HL-60 (cell line): ENCODE data around the gene STH.

Experiments
- DNase-seq, 2 experiments: peaks; one replicate each; pipeline ENCODE4 v3.0.0-alpha.2; 2010 to 2020; ENCODE audit warnings: low read depth in 1 of 2, low spot score in 1 of 2
- H3K27ac ChIP-seq: fragments of 250-450 bp; sonication (Bioruptor Pico); replicated peaks from 2 replicates; pipeline ENCODE4 v1.5.1; 2020; ENCODE audit warnings: mild to moderate bottlenecking, moderate library complexity
- H3K27me3 ChIP-seq: fragments of 250-450 bp; sonication (Bioruptor Pico); 2 replicates; pipeline ENCODE4 v1.5.1; 2021; ENCODE audit warnings: mild to moderate bottlenecking, moderate library complexity; ENCODE audit not compliant: insufficient read depth, poor library complexity, severe bottlenecking
- H3K4me3 ChIP-seq: replicated peaks from 2 replicates; pipeline ENCODE4 v1.5.1; 2011; ENCODE audit warnings: mild to moderate bottlenecking, control low read depth, low read length; ENCODE audit not compliant: insufficient read depth
- GABPA ChIP-seq: IDR thresholded peaks from 2 replicates; pipeline ENCODE4 v1.6.1; 2012; ENCODE audit warnings: low read depth
- POLR2AphosphoS5 ChIP-seq: IDR thresholded peaks from 2 replicates; pipeline ENCODE4 v1.6.1; 2012; ENCODE audit warnings: low read depth
- SPI1 ChIP-seq: IDR thresholded peaks from 2 replicates; pipeline ENCODE4 v1.6.1; 2012; ENCODE audit warnings: low read depth, mild to moderate bottlenecking, borderline replicate concordance
- TF ChIP-seq, protein P1 (sequence below): IDR thresholded peaks from 2 replicates; pipeline ENCODE4 v1.6.1; 2012; ENCODE audit warnings: low read depth; ENCODE audit not compliant: insufficient replicate concordance
- TF ChIP-seq, protein P2 (sequence below): IDR thresholded peaks from one replicate; pipeline ENCODE4 v1.5.1; 2011; ENCODE audit warnings: low read length, control low read depth, inconsistent platforms; ENCODE audit not compliant: insufficient read depth

The STH gene

DNA sequence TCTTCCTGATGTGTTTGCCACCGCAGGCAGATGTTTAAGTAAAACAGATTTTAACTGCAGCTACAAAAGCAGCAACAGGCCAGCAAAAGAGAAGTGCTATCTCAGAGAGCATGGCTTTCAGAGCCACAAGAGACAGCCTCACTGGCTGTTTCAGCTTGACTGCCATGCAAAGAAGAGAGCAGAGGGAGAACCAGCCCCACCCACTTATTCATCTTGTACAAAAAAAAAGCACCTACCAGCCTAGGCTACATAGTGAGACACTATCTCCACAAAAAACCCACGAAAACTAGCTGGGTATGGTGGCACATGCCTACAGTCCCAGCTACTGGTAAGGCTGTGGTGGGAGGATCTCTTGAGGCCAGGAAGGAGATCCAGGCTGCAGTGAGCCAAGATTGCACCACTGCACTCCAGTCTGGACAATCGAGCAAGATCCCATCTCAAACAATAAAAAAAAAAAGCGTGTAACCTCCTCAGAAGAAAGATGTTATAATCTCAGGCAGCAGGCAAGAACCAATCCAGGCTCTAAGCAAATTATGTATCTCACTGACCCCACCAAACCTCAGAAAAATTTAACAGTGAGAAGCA, 30.0 kb downstream of the STH start:
- peak in 1 of 2 experiments; percentile 22 for DNase-seq
- Histone ChIP-seq H3K27me3 (no peaks in the 10 kb centered on the region), H3K4me3 (no peak overlapping the region), H3K27ac (peak overlapping the region; percentile 88; the same call in 1 of the 2 replicates)
- peak; percentile 13; the same call in 1 of the 2 replicates for TF ChIP-seq SPI1
- no peak for TF ChIP-seq GABPA

DNA sequence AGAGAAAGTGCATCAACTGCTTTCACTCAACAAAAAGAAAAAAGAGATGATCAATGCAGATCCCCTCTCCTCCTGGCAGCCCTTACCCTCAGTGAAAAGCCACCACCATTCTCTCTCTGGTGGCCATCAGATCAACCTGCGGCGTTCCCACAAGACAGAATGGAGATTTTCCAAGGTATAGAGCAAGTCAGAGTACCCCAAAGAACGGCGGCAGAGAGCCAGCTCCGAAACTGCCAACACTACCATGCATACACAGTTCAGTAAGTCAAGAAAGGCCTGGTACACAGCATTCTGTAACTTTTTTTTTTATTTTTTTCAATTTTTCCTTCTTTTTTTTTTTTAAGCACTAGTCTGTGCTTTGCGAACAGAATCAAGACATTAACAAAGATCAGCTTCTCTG, 30.6 kb downstream of the STH start:
- TF ChIP-seq, protein P1, sequence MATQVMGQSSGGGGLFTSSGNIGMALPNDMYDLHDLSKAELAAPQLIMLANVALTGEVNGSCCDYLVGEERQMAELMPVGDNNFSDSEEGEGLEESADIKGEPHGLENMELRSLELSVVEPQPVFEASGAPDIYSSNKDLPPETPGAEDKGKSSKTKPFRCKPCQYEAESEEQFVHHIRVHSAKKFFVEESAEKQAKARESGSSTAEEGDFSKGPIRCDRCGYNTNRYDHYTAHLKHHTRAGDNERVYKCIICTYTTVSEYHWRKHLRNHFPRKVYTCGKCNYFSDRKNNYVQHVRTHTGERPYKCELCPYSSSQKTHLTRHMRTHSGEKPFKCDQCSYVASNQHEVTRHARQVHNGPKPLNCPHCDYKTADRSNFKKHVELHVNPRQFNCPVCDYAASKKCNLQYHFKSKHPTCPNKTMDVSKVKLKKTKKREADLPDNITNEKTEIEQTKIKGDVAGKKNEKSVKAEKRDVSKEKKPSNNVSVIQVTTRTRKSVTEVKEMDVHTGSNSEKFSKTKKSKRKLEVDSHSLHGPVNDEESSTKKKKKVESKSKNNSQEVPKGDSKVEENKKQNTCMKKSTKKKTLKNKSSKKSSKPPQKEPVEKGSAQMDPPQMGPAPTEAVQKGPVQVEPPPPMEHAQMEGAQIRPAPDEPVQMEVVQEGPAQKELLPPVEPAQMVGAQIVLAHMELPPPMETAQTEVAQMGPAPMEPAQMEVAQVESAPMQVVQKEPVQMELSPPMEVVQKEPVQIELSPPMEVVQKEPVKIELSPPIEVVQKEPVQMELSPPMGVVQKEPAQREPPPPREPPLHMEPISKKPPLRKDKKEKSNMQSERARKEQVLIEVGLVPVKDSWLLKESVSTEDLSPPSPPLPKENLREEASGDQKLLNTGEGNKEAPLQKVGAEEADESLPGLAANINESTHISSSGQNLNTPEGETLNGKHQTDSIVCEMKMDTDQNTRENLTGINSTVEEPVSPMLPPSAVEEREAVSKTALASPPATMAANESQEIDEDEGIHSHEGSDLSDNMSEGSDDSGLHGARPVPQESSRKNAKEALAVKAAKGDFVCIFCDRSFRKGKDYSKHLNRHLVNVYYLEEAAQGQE: no peak
- TF ChIP-seq GABPA: no peak
- no peak for TF ChIP-seq SPI1
- TF ChIP-seq, protein P2, sequence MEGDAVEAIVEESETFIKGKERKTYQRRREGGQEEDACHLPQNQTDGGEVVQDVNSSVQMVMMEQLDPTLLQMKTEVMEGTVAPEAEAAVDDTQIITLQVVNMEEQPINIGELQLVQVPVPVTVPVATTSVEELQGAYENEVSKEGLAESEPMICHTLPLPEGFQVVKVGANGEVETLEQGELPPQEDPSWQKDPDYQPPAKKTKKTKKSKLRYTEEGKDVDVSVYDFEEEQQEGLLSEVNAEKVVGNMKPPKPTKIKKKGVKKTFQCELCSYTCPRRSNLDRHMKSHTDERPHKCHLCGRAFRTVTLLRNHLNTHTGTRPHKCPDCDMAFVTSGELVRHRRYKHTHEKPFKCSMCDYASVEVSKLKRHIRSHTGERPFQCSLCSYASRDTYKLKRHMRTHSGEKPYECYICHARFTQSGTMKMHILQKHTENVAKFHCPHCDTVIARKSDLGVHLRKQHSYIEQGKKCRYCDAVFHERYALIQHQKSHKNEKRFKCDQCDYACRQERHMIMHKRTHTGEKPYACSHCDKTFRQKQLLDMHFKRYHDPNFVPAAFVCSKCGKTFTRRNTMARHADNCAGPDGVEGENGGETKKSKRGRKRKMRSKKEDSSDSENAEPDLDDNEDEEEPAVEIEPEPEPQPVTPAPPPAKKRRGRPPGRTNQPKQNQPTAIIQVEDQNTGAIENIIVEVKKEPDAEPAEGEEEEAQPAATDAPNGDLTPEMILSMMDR: no peak
- TF ChIP-seq POLR2AphosphoS5: no peak
- no peaks in the 10 kb centered on the region for H3K27me3 ChIP-seq
- no peak overlapping the region for H3K4me3 ChIP-seq
- no peak for DNase-seq
- no peak overlapping the region for H3K27ac ChIP-seq

DNA sequence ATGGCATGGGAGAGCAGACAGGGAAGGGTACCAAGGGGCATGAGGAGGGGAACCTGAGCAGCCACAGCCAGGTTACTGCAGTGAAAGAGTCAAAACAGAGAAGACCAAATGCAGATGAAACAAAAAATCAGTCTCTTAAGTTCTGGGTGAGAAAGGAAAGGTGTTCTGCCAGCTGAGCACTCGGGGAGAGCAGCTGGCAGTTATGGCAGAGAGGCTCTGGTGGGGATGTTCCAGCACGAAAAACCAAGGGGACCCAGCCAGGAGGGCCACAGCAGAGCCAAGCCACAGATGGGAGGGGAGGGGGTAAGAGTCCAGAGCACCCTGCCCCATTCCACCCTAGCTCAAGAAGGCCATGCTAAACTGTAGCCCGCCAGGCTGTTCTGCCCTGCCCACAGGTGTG, 31.7 kb downstream of the STH start:
- Histone ChIP-seq H3K4me3 (no peak overlapping the region), H3K27ac (no peak overlapping the region), H3K27me3 (no peaks in the 10 kb centered on the region)
- DNase-seq: no peak
- TF ChIP-seq, protein P2: no peak
- TF ChIP-seq, protein P1: no peak
- TF ChIP-seq POLR2AphosphoS5: no peak
- no peak for TF ChIP-seq GABPA
- no peak for TF ChIP-seq SPI1

DNA sequence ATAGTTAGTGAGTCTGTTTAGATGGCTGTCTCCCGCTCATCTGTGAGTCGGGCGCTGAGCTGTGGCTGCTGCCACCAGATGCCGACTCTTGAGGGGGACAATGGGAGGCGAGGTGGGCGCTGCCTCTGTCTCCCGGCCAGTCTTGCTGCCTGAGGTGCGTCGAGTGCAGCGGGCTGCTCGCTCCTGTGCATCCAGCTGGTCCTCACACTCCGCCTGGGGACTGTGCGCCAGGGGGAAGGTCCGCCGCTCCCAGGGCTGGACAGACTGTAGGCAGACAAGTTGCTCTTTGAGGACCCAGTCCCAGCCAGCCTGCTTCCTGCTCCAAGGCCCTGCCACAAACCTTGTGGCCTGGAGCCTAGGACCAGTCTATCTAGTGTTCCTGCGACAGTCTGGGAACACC, 32.4 kb downstream of the STH start:
- Histone ChIP-seq H3K27me3 (no peaks in the 10 kb centered on the region), H3K27ac (no peak overlapping the region), H3K4me3 (no peak overlapping the region)
- DNase-seq: no peak
- TF ChIP-seq, protein P1: no peak
- no peak for TF ChIP-seq POLR2AphosphoS5
